ENCODE results near the gene MYL6B.

The MYL6B gene

DNA sequence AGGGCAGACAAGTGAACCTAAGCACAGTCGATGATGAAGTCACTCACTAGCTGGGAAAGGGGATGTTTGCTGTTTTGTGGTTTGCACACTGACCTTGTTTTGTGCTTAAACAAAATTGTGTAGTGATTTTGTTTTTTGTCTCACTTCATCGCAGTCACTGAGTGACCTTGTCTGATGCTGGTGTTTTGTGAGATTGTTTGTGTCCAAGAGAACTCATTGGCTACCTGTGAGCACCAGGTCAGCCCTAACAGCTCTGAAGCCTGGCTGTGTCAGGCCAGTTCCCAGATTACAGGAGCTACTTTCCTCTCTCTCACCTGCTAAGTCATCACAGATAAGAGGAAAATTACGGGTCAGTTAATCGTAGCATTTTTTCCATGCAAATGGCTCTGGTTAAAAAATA, 28.3 kb upstream of the MYL6B start:
- DNase-seq: no peak

DNA sequence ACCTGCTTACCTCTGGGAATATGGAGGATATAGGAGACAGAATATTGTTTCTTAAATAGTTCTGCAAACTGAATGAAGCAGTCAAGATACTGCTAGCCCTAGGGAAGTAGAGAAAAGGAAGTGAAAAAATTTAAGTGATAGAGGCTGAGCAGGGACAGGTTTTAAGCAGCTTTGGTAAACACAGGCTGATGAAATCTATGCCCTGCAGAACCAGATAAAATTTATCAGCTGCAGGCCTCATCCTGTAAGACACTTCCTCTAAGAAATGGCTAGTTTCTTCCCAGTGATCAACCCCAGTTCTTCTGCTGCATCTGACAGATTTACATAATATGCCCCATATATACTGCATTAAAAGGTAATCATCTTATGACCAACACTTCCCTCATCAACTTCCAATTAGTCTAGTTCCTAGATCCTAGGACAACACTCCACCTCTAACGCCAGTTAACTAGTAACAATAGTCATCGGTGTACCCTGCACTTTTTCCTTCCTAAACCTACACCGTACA, 25.6 kb upstream of the MYL6B start:
- DNase-seq: no peak

- DNase-seq: no peak
Observed at GRCh38 chr12:56127485-56127887, 24.9 kb upstream of the MYL6B start.

DNA sequence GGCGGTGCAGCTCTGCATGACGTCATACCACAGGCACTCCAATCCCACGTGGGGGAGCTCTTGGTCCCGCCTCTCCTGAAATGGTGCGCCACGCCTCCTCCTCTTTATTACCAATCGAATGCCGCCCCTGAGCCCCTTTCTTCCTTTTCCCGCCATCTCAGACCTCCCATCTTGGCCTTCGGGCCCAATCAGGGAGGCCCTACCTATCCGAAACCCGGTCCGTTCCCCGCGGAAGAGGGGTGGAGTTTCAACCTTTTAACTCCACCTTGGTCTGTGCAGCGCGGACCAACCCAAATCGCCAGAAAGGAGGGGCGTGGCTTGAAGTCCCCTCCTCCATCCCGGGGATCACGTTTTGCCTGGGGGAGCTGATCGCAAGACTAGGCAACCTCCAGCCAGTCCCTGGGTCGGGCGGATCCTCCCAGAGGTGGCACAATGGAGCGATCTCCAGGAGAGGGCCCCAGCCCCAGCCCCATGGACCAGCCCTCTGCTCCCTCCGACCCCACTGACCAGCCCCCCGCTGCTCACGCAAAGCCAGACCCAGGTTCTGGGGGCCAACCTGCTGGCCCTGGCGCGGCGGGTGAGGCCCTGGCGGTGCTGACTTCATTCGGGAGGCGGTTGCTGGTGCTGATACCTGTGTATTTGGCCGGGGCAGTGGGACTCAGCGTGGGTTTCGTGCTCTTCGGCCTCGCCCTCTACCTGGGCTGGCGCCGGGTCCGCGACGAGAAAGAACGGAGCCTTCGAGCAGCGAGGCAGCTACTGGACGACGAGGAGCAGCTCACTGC, 24.3 kb upstream of the MYL6B start, which contains the start of gene ESYT1:
TSS of gene ESYT1 (plus strand) at position 380 of the 782 bp plus-strand sequence. CDS start at position 433, 53 bp downstream.
- DNase-seq: peak; percentile 97

- no peak for DNase-seq
Observed at GRCh38 chr12:56128670-56129205, 23.6 kb upstream of the MYL6B start.

- peak; percentile 44 for DNase-seq
Observed at GRCh38 chr12:56129206-56129941, 23.0 kb upstream of the MYL6B start.

DNA sequence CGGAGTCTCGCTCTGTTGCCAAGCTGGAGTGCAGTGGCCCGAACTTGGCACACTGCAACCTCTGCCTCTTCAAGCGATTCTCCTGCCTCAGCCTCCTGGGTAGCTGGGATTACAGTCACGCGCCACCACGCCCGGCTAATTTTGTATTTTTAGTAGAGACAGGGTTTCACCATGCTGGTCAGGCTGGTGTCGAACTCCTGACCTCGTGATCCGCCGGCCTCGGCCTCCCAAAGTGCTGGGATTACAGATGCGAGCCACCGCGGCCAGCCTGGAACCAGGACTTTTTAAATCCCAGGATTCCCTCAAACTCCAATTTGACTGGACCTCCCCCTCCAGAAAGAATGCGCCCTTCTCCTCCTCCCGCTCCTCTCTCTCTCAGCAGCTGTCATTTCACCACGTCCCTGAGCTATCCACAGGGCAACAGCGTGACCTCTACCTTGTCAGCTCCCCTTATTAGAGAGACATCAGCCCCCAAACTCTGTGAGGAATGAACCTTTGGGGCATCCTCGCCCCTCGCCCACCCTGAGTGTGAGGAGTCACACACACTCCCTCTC, 22.4 kb upstream of the MYL6B start:
- DNase-seq: no peak

DNA sequence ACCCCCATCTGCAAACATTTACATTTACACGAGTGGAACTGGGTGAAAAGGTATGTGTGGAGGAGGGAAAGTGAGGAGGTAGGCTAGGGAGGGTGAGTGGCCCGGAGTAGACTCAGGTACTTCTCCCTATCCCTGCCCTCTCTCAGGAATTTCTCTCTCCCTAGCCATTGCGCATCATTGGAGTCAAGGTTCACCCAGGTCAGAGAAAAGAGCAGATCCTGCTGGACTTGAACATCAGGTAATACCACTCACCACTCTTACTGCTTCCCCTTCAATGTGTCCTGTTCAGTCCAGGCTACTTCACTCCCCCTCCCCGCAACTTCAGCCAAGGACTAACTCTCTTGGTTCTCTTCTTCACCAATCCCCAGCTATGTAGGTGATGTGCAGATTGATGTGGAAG, 21.5 kb upstream of the MYL6B start:
- DNase-seq: no peak

DNA sequence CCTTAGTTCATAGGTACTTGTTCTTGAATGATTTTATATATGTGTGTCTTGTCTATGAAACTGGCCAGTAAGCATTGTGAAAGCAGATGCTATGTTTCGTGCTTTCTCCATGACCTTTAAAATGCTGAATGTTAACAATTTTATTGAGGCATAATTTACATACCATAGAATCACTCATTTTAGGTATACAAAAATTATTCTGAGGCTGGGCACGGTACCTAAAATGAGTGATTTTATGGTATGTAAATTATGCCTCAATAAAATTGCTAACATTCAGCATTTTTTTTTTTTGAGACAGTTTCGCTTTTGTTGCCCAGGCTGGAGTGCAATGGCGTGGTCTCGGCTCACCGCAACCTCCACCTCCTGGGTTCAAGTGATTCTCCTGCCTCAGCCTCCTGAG, 17.5 kb upstream of the MYL6B start:
- no peak for DNase-seq

- DNase-seq: no peak
Observed at GRCh38 chr12:56137853-56138571, 14.4 kb upstream of the MYL6B start.

DNA sequence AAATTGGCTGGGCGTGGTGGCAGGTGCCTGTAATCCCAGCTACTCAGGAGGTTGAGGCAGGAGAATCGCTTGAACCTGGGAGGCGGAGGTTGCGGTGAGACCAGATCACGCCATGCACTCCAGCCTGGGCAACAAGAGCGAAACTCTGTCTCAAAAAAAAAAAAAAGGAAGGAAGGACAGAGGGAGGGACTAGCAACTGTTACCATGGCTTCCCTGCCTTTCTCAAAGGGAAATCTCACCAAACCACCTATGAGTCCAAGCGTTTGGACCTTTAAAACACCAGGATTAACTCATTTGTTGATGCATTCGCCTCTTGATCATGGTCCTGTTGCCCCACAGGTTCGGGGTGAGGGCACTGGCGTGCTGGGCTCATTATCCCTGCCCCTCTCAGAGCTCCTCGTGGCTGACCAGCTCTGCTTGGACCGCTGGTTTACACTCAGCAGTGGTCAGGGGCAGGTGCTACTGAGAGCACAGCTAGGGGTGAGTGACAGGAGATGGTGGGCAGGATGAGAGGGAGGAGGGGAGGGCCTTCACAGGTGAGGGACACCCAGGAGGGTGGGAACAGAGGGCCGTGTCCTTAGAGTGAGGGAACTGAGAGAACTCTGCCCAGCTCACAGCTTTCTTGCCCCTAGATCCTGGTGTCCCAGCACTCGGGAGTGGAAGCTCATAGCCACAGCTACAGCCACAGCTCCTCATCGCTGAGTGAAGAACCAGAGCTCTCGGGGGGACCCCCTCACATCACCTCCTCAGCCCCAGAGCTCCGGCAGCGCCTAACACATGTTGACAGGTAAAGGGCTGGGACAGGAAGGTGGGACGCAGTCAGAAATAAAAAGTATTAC, 10.2 kb upstream of the MYL6B start:
- DNase-seq: no peak

DNA sequence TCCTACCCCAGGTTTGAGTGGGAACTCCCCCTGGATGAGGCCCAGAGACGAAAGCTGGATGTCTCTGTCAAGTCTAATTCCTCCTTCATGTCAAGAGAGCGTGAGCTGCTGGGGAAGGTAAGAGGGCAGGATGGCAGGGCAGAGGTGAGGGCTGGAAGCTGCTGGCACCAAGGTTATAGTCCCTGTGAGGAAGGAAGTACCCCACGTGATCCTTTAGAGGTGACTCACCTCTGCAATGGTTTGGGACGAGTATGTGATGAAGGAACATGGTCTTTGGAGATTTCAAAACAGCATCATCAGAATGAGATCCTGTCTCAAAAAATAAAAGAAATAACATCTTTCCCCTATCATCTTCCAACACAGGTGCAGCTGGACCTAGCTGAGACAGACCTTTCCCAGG, 9.2 kb upstream of the MYL6B start:
- DNase-seq: no peak

- no peak for DNase-seq
Observed at GRCh38 chr12:56143870-56144269, 8.5 kb upstream of the MYL6B start.

DNA sequence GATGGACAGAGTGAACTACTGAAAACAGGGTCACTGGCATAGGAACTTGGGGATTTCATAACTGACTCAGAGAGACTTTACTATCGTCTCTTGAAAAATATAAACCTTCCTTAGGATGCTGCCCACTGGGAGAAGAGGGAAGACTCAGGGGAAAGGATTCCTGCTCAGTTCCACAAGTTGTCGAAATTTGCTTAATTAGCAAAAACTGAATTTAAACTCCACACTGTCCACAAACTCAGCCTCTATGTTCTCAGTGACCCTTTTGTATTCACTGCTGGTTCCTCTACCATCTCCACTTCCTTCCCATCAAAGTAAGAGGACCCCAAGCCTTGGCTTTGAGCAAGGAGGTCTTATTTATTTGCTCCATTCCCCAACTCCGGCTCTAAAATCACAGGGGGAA, 7.2 kb upstream of the MYL6B start:
- no peak for DNase-seq

GRCh38 chr12:56146492-56147460, 5.6 kb upstream of the MYL6B start:
- no peak for DNase-seq

DNA sequence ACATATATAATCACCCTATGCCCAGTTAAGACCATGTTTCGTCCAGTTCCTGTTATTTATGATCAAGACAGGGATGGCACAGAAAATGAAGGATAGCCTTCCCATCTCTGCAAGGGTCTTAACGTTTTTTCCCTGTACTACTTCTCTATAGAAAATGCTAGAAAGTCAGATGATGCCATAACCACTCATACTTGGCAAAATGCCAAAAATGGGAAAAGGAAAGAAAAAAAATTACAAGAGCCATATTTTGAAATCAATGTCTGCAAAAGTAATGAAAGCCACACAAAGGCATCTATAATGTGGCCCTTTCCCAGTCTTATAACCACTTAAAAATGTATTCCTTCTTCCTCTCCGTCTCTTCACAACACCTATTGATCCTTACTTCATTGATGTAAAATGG, 1.8 kb upstream of the MYL6B start:
- no peak for DNase-seq

- peak; percentile 48 for DNase-seq
Observed at GRCh38 chr12:56151672-56152131, 685 bp upstream of the MYL6B start.

DNA sequence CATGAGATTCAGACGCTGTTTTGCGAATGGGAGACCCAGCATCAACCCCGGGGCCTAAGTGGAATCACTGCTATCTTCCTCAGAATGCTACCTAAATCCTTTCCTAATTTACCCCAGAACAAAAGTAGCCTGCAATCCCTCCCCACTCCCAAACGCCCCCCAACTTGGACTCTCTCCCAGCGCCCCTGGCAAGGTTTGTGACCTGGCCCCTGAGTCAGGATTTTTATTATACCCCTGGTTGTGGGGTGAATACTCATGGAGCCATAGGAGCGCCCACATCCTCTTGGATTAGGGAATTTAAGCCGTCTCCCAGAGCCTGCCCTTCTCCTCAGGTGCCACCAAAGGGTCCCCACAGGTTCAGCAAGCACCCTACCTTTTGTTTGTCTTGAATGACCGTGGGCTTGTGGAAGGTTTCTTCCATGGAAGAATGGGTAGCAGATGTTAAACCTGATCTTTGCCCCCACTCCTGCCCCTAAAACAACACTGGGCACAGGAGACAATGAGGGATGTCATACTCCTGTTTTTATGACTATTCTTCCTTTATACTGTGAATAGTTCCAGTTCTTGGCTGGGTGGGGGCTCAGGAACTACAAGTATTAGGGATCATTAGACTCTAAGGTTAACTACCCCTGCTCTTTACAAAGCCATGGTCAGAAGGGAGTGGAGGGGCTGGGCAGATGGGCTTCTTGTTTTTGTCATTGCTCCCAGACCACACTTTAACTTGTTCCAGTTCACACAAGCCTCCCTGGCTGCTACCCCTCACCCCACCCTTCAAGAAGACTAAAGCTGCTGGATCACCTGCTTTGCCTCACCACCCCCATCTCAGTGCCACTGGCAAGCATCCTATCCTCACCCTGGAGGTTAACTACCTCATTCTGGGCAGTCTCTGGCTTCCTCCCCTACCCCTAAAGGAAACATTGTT, 630 bp downstream of the MYL6B start:
- no peak for DNase-seq

- no peak for DNase-seq
Observed at GRCh38 chr12:56153678-56154065, 1.3 kb downstream of the MYL6B start.

Measured in effector CD8-positive, alpha-beta T cell (primary cell).